Coronary artery (tissue), 2 donors: ENCODE data around the gene TTC27.

ENCODE experiments used
- DNase-seq: peaks from one replicate; pipeline ENCODE4 v3.0.0-alpha.2; 2017; ENCODE audit warnings: low spot score
- H3K27ac ChIP-seq, 2 donors: fragments of 200-600 bp; sonication (generic); one replicate each; pipeline ENCODE4 v1.5.1; 2016 to 2019
- H3K4me3 ChIP-seq: fragments of 200-600 bp; sonication (generic); 2 replicates; pipeline ENCODE4 v1.5.1; 2016; ENCODE audit warnings: mild to moderate bottlenecking, moderate library complexity
- CTCF ChIP-seq: fragments of 200-600 bp; sonication (generic); IDR thresholded peaks from one replicate; pipeline ENCODE4 v1.5.1; 2019; ENCODE audit warnings: antibody characterized with exemption

TTC27 gene

GRCh38 chr2:32768387-32769174 is 140.7 kb downstream of the TTC27 start:
- no peak for DNase-seq
- Histone ChIP-seq H3K4me3 (no peak overlapping the region), H3K27ac (no peak overlapping the region)
- TF ChIP-seq CTCF, result no peak

- TF ChIP-seq CTCF, result no peak
- DNase-seq, result no peak
- Histone ChIP-seq H3K4me3 (no peak overlapping the region), H3K27ac (no peak overlapping the region)
Observed at GRCh38 chr2:32770360-32770759, 142.5 kb downstream of the TTC27 start.

- peak; percentile 70 for TF ChIP-seq CTCF
- Histone ChIP-seq H3K4me3 (no peak overlapping the region), H3K27ac (no peak overlapping the region)
- DNase-seq, result no peak
Observed at GRCh38 chr2:32772638-32773447, 145.0 kb downstream of the TTC27 start.

GRCh38 chr2:32773448-32773808 is 145.6 kb downstream of the TTC27 start:
- TF ChIP-seq CTCF, result no peak
- no peak overlapping the region for H3K4me3 ChIP-seq
- DNase-seq, result no peak
- no peak overlapping the region for H3K27ac ChIP-seq

GRCh38 chr2:32775954-32776353 is 148.1 kb downstream of the TTC27 start:
- no peak for DNase-seq
- no peak overlapping the region for H3K27ac ChIP-seq
- TF ChIP-seq CTCF, result no peak
- no peak overlapping the region for H3K4me3 ChIP-seq

GRCh38 chr2:32777714-32778113 is 149.9 kb downstream of the TTC27 start:
- no peak for TF ChIP-seq CTCF
- Histone ChIP-seq H3K4me3 (no peak overlapping the region), H3K27ac (no peak overlapping the region)
- no peak for DNase-seq
